ENCODE results near the gene CD300E.

The CD300E gene

DNA sequence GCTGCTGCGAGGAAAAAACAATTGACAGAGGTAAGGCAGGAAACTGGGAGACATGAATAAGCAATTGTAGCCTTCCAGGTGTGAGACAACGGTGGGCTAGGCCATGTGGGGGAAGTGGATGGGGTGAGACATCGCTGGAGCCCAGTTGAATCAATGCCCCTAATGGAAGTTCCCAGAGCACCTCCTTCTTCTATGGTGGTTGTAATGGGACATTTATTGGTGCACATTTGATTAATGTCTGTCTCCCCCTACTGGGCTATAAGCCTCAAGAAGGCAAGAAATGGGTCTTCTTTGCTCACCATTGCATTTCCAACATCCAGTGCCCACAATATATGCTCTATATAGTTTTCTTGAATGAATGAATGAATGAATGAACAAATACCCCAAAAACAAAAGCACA, 22.7 kb upstream of the CD300E start:
- TF ChIP-seq, protein P1, sequence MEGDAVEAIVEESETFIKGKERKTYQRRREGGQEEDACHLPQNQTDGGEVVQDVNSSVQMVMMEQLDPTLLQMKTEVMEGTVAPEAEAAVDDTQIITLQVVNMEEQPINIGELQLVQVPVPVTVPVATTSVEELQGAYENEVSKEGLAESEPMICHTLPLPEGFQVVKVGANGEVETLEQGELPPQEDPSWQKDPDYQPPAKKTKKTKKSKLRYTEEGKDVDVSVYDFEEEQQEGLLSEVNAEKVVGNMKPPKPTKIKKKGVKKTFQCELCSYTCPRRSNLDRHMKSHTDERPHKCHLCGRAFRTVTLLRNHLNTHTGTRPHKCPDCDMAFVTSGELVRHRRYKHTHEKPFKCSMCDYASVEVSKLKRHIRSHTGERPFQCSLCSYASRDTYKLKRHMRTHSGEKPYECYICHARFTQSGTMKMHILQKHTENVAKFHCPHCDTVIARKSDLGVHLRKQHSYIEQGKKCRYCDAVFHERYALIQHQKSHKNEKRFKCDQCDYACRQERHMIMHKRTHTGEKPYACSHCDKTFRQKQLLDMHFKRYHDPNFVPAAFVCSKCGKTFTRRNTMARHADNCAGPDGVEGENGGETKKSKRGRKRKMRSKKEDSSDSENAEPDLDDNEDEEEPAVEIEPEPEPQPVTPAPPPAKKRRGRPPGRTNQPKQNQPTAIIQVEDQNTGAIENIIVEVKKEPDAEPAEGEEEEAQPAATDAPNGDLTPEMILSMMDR (IDR thresholded peaks at IDR 0.05), result no peak
- Histone ChIP-seq H3K27ac (no peak overlapping the region), H3K36me3 (no peaks in the 10 kb centered on the region), H3K9me3 (no peaks in the 10 kb centered on the region), H3K4me1 (ENCODE audit: control insufficient read depth in 1 of 2, insufficient read depth in 1 of 2, low read depth in 1 of 2, low read length in 1 of 2) (peaks cover 7 to 11% of the 10 kb centered on the region in 2 experiments), H3K4me3 (ENCODE audit: low read depth in 1 of 2, low read length in 1 of 2) (no peak overlapping the region), H3K27me3 (peaks cover 93% of the 10 kb centered on the region)

DNA sequence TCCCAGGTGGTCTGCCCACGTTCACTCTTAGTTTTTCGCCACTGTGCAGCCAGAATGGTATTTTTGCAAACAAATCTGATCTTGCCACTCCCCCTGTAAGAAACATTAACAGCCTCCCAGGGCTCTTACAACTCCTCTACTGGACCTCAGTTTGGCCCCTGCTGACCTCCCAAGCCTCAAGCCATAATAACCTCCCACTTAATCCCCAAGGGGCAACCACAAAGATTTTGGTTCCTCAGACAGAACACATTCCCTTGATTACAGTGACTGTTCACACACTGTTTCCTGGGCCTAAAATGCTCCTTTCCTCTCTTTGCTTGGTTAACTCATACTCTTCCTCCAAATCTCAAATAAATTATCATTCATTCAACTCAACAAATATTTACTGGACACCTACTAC, 21.5 kb upstream of the CD300E start:
- Histone ChIP-seq H3K4me3 (ENCODE audit: low read depth in 1 of 2, low read length in 1 of 2) (no peak overlapping the region), H3K27me3 (peaks cover 93% of the 10 kb centered on the region), H3K9me3 (no peaks in the 10 kb centered on the region), H3K27ac (no peak overlapping the region), H3K36me3 (no peaks in the 10 kb centered on the region), H3K4me1 (ENCODE audit: control insufficient read depth in 1 of 2, insufficient read depth in 1 of 2, low read depth in 1 of 2, low read length in 1 of 2) (peaks cover 14 to 23% of the 10 kb centered on the region in 2 experiments)
- TF ChIP-seq, protein P1 (IDR thresholded peaks at IDR 0.05), result no peak

DNA sequence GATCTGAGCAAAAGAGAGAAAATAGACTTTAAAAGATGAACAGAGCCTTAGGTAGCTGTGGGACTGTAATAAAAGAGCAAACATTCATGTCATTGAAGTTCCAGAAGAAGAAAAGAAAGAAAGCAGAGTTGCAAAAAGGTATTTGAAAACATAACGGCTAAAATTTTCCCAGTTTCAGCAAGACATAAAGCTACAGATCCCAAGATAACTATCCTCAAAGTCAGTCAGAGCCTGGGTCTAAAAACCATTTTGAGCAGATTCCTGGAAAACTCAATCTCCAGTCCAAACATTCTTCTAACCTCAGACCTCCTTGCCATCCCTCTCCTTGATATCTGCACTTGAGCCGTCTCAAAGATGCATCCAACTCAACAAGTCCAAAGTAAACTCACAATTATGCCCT, 20.9 kb upstream of the CD300E start:
- TF ChIP-seq, protein P1 (IDR thresholded peaks at IDR 0.05), result no peak
- Histone ChIP-seq H3K4me3 (ENCODE audit: low read depth in 1 of 2, low read length in 1 of 2) (no peak overlapping the region), H3K9me3 (no peaks in the 10 kb centered on the region), H3K27ac (no peak overlapping the region), H3K36me3 (no peaks in the 10 kb centered on the region), H3K4me1 (ENCODE audit: control insufficient read depth in 1 of 2, insufficient read depth in 1 of 2, low read depth in 1 of 2, low read length in 1 of 2) (peaks cover 20 to 29% of the 10 kb centered on the region in 2 experiments), H3K27me3 (peaks cover 93% of the 10 kb centered on the region)

DNA sequence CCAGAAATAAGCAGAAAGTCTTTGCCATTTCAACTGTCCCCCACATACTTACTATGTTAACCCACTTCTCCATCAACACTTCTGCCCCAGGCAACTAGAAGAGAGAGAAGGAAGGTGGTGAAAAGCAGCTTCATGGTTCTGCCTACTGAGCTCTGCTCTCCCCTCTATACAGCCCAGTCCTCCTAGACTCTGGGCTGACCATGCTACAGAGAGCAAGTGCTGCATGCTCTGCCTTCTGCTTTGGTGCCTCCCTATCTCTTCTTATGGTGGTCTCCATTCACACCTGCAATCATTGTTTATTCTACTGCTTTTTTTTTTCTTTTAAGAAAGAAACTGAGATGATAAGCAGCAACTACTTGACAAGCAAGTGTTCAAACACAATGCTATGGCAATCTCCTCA, 20.3 kb upstream of the CD300E start:
- Histone ChIP-seq H3K4me1 (ENCODE audit: control insufficient read depth in 1 of 2, insufficient read depth in 1 of 2, low read depth in 1 of 2, low read length in 1 of 2) (peaks cover 24 to 34% of the 10 kb centered on the region in 2 experiments), H3K9me3 (no peaks in the 10 kb centered on the region), H3K4me3 (ENCODE audit: low read depth in 1 of 2, low read length in 1 of 2) (no peak overlapping the region), H3K36me3 (no peaks in the 10 kb centered on the region), H3K27ac (no peak overlapping the region), H3K27me3 (peaks cover 93% of the 10 kb centered on the region)
- TF ChIP-seq, protein P1 (IDR thresholded peaks at IDR 0.05), result no peak

DNA sequence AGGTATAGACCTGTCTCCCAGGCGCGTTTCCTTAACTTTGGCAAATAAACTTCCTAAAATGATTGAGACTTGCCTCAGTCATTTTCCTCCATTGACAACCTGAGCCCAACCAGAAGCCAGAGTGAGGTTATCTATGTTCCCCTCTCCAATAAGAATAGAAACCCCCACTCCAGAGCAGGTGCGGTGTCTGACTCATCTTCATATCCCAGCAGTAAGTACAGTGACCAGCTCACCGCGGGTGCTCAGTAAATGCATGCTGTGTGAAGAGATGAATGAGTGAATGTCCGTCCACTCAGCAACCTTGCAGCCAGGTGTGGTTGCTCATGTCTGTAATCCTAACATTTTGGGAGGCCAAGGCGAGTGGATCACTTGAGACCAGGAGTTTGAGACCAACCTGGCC, 19.5 kb upstream of the CD300E start:
- Histone ChIP-seq H3K27ac (no peak overlapping the region), H3K36me3 (no peaks in the 10 kb centered on the region), H3K27me3 (peaks cover 93% of the 10 kb centered on the region), H3K9me3 (no peaks in the 10 kb centered on the region), H3K4me1 (ENCODE audit: control insufficient read depth in 1 of 2, insufficient read depth in 1 of 2, low read depth in 1 of 2, low read length in 1 of 2) (peaks cover 24 to 34% of the 10 kb centered on the region in 2 experiments), H3K4me3 (ENCODE audit: low read depth in 1 of 2, low read length in 1 of 2) (no peak overlapping the region)
- TF ChIP-seq, protein P1 (IDR thresholded peaks at IDR 0.05), result no peak

DNA sequence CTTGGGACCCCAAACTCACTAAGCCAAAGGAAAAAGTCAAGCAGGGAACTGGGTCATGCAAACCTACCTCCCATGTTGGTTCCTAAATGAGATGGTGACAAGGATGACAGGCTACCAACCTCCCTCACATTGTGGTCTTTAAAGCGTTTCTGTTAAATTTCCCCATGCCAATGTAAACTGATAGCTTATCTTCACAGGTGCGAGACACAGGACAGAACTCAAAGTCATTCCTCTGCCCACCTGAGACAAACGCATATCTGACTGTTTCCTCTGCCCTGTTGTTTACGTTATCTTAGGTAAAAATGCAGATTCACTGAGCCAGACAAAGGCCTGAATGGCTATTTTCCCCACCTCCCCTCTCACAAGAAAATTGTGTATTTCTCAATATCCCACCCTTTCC, 19.0 kb upstream of the CD300E start:
- Histone ChIP-seq H3K27ac (no peak overlapping the region), H3K4me1 (ENCODE audit: control insufficient read depth in 1 of 2, insufficient read depth in 1 of 2, low read depth in 1 of 2, low read length in 1 of 2) (peaks cover 24 to 34% of the 10 kb centered on the region in 2 experiments), H3K4me3 (ENCODE audit: low read depth in 1 of 2, low read length in 1 of 2) (no peak overlapping the region), H3K27me3 (peaks cover 93% of the 10 kb centered on the region), H3K9me3 (no peaks in the 10 kb centered on the region), H3K36me3 (no peaks in the 10 kb centered on the region)
- TF ChIP-seq, protein P1 (IDR thresholded peaks at IDR 0.05), result no peak
